Epithelial cell of alveolus of lung (primary cell): Measurements from ENCODE around the gene TLCD3B. TPM values are rescaled to one million over a fixed set of nuclear protein-coding genes. Genes with fewer than 3 reads are reported as not detected.

Experiments used
- total RNA-seq: library from RNA; depleted of rRNA; stranded (reverse); fragments of >200 nt; gene quantifications from 2 replicates; pipeline ENCODE4 v1.2.1, GENCODE V29; 2015

Gene TLCD3B, protein sequence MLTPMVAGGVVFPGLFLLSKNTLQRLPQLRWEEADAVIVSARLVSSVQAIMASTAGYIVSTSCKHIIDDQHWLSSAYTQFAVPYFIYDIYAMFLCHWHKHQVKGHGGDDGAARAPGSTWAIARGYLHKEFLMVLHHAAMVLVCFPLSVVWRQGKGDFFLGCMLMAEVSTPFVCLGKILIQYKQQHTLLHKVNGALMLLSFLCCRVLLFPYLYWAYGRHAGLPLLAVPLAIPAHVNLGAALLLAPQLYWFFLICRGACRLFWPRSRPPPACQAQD
- 0.16 TPM in 1 of 2 replicates, not detected in the other for total RNA-seq

DNA sequence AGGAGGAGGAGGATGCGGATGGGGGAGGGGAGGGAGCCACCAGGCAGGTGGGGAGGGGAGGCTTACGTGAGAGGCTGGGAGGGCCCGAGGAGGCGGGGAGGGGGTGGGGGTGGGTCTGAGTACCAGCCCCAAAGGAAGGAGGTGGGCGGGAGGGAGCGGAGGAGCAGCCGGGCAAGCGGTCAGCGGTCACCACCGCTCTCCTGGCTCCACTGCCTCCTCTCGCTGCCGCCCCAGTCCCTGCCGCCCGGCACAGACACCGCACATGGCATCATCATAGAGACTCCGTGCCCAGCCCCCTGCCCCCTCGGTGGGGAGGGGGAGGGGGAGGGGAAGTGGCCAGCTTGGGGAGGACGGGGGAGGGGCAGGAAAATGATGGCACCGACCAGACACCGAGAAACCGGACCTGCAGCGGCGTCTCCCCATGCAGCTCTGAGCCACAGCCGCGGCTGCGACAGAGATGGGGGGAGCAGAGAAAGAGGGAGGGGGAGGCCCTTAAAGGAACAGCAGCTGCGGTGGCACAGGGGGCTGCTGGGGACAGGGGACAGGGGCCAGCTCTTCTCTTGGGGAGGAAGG, at the start of gene TLCD3B:
TLCD3B (minus strand) TSS at position 431 of the 573 bp plus-strand sequence. CDS start 744 bp downstream, outside the sequence.

GRCh38 chr16:30075503-30076275, 44.6 kb upstream of the TLCD3B start, which contains the start of gene PPP4C:
Gene PPP4C (plus strand): TSS chr16:30075994. CDS start chr16:30076378, 384 bp downstream.

GRCh38 chr16:30065102-30065942, 34.3 kb upstream of the TLCD3B start, which contains the start of gene ALDOA:
Gene ALDOA (plus strand): TSS chr16:30065760. CDS start chr16:30066898, 1,138 bp downstream.

GRCh38 chr16:30022887-30023286, 8.2 kb downstream of the TLCD3B start, which contains the start of gene C16orf92:
Gene C16orf92 (plus strand): TSS chr16:30023198. CDS start chr16:30023341, 143 bp downstream.

DNA sequence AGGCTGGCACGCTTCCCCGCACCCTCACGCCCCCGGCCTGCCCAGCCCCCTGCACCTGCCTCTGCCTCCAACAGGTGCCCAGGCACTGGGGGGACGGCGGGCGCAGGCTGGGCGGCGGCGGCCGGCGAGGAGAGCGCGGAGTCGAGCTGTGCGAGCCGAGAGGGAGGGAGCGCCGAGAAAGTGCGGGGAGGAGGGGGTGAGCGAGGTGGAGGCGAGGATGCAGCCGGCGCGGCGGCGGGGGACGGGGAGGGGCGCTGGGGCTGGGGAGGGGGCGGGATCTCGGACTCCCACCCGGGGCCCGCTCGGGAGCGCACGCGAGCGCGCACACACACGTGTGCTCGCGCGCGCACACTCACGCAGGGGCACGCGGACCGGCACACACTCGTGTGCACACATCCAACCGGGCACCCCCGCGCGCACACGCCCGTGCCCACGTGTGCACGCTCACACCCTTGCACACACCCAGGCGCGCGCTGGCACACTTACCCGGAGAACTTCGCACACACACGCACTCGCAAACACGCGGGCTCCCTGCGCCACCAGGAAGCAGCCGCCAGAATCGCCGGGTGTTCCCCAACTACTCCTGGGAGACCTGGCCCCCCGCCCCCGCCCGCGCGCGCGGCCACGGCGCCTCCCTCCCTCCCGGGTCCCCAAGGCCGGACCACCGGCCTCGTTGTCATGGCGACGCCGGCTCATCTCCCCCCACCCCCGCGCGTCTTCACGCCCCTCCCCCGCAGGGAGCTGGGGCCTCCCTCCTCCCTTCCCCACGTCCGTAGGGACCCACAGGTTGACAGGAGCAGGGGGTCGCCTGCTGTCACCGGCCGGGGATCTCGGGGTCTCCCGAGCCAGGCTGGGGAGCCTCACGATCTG, 20.0 kb downstream of the TLCD3B start, which contains the start of gene DOC2A:
DOC2A (minus strand) TSS at position 184 of the 870 bp plus-strand sequence. CDS start 805 bp downstream, outside the sequence.

GRCh38 chr16:29995911-29996765, 34.9 kb downstream of the TLCD3B start, which contains the start of gene INO80E:
Gene INO80E (plus strand): TSS chr16:29996241. CDS start chr16:29996311, 70 bp downstream.

GRCh38 chr16:29995324-29995910, 35.7 kb downstream of the TLCD3B start, which contains the start of gene HIRIP3:
Gene HIRIP3 (minus strand): TSS chr16:29995617. CDS start chr16:29995605, 12 bp downstream.

Other genes with a start within 250 kb of the TLCD3B start
- 36.6 and 60.4 TPM in 2 replicates for gene KIF22, start 240.5 kb downstream of the TLCD3B start, total RNA-seq
- gene MAZ, start 224.7 kb downstream of the TLCD3B start, total RNA-seq = 144 and 189 TPM in 2 replicates
- gene PRRT2, start 219.1 kb downstream of the TLCD3B start, total RNA-seq = 2.5 and 26.6 TPM in 2 replicates
- gene PAGR1, start 215.1 kb downstream of the TLCD3B start, total RNA-seq = 38.3 and 49.5 TPM in 2 replicates
- gene MVP, start 210.8 kb downstream of the TLCD3B start, total RNA-seq = 290 and 371 TPM in 2 replicates
- 89.0 and 173 TPM in 2 replicates for gene CDIPT, start 168.0 kb downstream of the TLCD3B start, total RNA-seq
- gene SEZ6L2, start 131.7 kb downstream of the TLCD3B start, total RNA-seq = 18.2 and 39.8 TPM in 2 replicates
- 6.5 and 9.8 TPM in 2 replicates for gene ASPHD1, start 130.8 kb downstream of the TLCD3B start, total RNA-seq
- 8.3 and 16.5 TPM in 2 replicates for gene KCTD13, start 105.0 kb downstream of the TLCD3B start, total RNA-seq
- gene TMEM219, start 69.2 kb downstream of the TLCD3B start, total RNA-seq = 169 and 182 TPM in 2 replicates
- gene TAOK2, start 57.4 kb downstream of the TLCD3B start, total RNA-seq = 29.0 and 56.0 TPM in 2 replicates
- gene HIRIP3, start 35.7 kb downstream of the TLCD3B start, total RNA-seq = 14.2 and 24.0 TPM in 2 replicates
- 52.6 and 194 TPM in 2 replicates for gene INO80E, start 35.0 kb downstream of the TLCD3B start, total RNA-seq
- 0.52 and 2.7 TPM in 2 replicates for gene DOC2A, start 20.2 kb downstream of the TLCD3B start, total RNA-seq
- gene C16orf92, start 8.1 kb downstream of the TLCD3B start, total RNA-seq = not detected in 2 replicates
- 2,073 and 2,863 TPM in 2 replicates for gene ALDOA, start 34.5 kb upstream of the TLCD3B start, total RNA-seq
- gene PPP4C, start 44.7 kb upstream of the TLCD3B start, total RNA-seq = 151 and 157 TPM in 2 replicates
- 0.13 and 2.6 TPM in 2 replicates for gene TBX6, start 60.7 kb upstream of the TLCD3B start, total RNA-seq
- gene YPEL3, start 64.9 kb upstream of the TLCD3B start, total RNA-seq = 15.8 and 91.5 TPM in 2 replicates
- gene GDPD3, start 82.3 kb upstream of the TLCD3B start, total RNA-seq = 0.13 and 4.2 TPM in 2 replicates
- gene MAPK3, start 91.9 kb upstream of the TLCD3B start, total RNA-seq = 75.4 and 127 TPM in 2 replicates
- 9.1 and 13.5 TPM in 2 replicates for gene CORO1A, start 152.3 kb upstream of the TLCD3B start, total RNA-seq
- 220 and 267 TPM in 2 replicates for gene BOLA2B, start 162.4 kb upstream of the TLCD3B start, total RNA-seq
- 64.3 and 179 TPM in 2 replicates for gene SLX1A, start 162.6 kb upstream of the TLCD3B start, total RNA-seq
- 7.4 and 18.7 TPM in 2 replicates for gene SULT1A3, start 168.0 kb upstream of the TLCD3B start, total RNA-seq
- gene NPIPB13, start 217.2 kb upstream of the TLCD3B start, total RNA-seq = 0.13 and 0.64 TPM in 2 replicates